ENCODE results near the gene PPP1R16B.

DNA sequence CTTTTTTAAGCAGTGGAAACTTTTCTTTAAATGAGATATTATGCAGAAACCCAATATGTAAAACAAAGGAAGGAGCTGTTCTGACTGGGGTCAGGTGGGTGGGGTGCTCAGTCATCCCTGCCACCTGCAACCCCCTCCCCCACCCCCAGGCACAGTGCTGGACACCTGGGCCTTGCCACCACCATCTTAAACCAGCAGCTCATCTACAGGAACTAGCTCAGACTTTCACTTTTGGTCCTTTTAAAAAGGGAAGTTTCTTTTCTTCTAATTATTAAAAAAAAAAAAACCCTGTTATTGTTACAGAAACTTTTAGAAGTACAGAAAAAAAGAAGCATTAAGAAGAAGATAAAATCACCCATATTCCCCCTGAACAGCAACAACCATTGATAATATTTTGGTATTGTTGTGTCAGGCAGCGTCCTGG lies 37.1 kb downstream of the PPP1R16B start:
- TF ChIP-seq, protein P1, sequence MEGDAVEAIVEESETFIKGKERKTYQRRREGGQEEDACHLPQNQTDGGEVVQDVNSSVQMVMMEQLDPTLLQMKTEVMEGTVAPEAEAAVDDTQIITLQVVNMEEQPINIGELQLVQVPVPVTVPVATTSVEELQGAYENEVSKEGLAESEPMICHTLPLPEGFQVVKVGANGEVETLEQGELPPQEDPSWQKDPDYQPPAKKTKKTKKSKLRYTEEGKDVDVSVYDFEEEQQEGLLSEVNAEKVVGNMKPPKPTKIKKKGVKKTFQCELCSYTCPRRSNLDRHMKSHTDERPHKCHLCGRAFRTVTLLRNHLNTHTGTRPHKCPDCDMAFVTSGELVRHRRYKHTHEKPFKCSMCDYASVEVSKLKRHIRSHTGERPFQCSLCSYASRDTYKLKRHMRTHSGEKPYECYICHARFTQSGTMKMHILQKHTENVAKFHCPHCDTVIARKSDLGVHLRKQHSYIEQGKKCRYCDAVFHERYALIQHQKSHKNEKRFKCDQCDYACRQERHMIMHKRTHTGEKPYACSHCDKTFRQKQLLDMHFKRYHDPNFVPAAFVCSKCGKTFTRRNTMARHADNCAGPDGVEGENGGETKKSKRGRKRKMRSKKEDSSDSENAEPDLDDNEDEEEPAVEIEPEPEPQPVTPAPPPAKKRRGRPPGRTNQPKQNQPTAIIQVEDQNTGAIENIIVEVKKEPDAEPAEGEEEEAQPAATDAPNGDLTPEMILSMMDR (IDR thresholded peaks at IDR 0.05; ENCODE audit: low read depth, low read length, poor library complexity, severe bottlenecking): no peak
- no peak for TF ChIP-seq EZH2phosphoT487 (IDR thresholded peaks at IDR 0.05; ENCODE audit: borderline replicate concordance, low read length)
